HG03442 (cell line): ENCODE data around the gene TP53AIP1.

ENCODE experiments used
- ATAC-seq: cut with Tn5 transposase; IDR thresholded peaks from one replicate; pipeline ENCODE4 v1.9.1; 2021; ENCODE audit warnings: mild to moderate bottlenecking, moderate library complexity; ENCODE audit not compliant: unreplicated experiment

TP53AIP1 gene

DNA sequence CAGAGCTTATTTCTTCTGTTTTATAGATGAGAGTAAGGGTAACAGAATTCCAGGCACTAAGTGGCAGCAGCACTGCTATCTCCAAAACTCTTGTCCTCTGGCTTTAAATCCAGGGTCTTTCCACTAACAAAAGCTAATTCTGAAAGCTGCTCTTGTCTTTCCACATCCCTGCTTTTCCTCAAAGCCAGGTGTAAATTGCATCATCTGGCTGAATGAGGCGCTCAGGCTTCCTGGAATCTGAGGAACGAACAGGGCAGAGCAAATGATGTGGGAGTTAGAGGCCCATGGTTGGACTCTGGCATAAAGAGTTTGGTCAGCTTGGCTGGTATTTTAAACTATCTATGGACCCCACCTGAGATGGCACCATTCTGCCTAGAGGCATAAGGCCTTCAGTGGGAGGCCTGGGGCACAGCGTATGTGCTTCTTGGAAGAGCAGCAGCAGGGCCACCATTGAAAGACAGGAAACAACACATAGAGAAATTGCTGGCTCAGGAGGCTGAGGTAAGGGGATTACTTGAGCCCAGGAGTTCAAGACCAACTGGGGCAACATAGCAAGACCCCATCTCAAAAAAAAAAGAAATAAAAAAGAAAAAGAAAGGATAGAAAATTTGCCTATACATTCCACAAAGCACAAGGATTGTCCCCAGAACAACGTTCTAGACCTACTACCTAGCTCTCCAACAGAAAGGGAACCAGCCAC is 49.7 kb downstream of the TP53AIP1 start:
- ATAC-seq = no peak

- no peak for ATAC-seq
These were observed 50.7 kb downstream of the TP53AIP1 start for GRCh38 chr11:128891913-128892398.

DNA sequence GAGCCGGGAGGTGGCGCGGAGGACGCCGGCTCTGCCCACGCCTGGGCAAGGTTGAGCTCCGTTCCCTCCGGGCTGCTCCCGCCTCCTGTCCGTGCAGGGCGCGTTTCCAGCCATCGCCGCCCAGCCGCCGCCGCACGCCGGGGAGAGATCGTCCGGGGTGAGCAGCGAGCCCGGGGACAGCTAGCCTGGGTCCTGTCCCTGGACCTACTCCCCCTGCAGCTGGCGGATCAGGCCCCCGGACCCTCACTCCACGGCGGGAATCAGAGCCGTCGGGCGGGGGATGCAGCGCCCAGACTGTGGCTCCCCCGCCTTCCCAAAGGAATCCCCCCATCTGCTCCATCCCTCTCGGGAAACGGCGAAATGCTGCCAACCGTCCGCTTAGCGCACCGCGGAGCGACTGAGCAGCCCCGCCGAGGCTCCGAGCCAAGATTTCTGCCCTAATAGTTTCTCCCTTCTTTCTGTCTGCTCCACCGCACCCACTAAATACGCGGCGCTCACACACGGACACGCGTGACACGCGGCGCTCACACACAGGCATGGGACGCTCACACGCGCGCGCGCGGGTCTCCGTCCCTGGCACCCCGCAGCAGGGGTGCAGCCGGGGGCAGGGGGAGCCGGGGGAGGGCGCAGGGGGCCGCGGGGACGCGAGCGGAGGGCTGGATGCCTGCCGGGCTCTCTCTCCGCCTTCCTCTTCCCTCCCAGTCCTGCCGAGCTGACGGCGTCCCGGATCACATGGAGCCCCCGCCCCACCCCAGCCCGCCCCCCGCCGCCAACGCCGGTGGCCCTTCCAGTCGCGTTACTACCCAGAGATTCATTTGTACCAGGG is 51.9 kb downstream of the TP53AIP1 start, which contains the start of gene KCNJ5:
KCNJ5 (plus strand) TSS at position 814 of the 826 bp plus-strand sequence. CDS start 19,918 bp downstream, outside the sequence.
- ATAC-seq = no peak

- ATAC-seq = no peak
These were observed 52.5 kb downstream of the TP53AIP1 start for GRCh38 chr11:128890216-128890542.

- ATAC-seq = no peak
These were observed 52.9 kb downstream of the TP53AIP1 start for GRCh38 chr11:128889657-128890213.

- no peak for ATAC-seq
These were observed 54.4 kb downstream of the TP53AIP1 start for GRCh38 chr11:128888034-128888985.

DNA sequence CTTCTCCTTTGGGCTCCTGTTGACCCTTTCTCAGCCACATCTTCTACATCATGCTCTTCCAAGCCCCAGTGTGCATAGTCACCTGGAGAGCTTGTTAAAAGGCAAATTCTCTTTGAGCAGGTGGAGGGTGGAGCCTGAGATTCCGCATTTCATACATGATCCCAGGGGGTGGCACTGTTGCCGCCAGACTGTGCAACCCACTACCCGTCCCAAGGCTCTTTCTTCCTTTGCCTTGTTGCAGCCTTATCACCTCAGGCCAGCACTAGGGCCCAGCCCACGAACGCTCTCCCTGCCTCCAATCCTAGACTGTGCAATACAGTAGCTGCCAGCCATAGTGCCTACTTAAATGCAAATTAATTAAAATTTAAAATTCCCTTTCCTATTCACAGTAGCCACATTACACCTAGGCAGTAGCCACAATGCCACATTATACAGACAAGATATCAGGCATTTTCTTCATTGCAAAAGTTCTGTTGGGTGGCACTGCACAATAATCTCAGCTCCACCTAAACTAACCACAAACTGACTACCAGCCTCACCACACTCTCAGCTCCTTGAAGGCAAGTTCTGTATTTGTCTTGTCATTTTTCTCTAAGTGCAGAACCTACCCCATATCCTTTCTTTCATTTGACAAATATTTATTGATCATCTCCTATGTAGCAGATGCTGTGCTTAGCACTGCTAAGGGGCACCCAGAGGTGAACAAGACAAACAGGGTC is 56.1 kb downstream of the TP53AIP1 start:
- ATAC-seq = no peak
